ENCODE results near the gene XYLT1.

The XYLT1 gene

GRCh38 chr16:17351441-17352035 lies 119.2 kb downstream of the XYLT1 start:
- no peak for TF ChIP-seq TSHZ2 (CRISPR knock-in tag; IDR thresholded peaks at IDR 0.05)
- TF ChIP-seq ZNF70 (CRISPR knock-in tag; IDR thresholded peaks at IDR 0.05), result no peak
- no peak for TF ChIP-seq CSRNP3 (CRISPR knock-in tag; IDR thresholded peaks at IDR 0.05)
- no peak for TF ChIP-seq ZFP3 (CRISPR knock-in tag; IDR thresholded peaks at IDR 0.05)
- TF ChIP-seq TOX (CRISPR knock-in tag; IDR thresholded peaks at IDR 0.05; ENCODE audit: borderline replicate concordance), result no peak
- TF ChIP-seq ZC3H10 (CRISPR knock-in tag; IDR thresholded peaks at IDR 0.05), result no peak
- no peak for TF ChIP-seq ESRRG (CRISPR knock-in tag; IDR thresholded peaks at IDR 0.05)
- no peak for TF ChIP-seq TCF4 (CRISPR knock-in tag; IDR thresholded peaks at IDR 0.05; ENCODE audit: borderline replicate concordance)
- no peak for TF ChIP-seq ISL1 (CRISPR knock-in tag; IDR thresholded peaks at IDR 0.05)
- TF ChIP-seq CSDC2 (CRISPR knock-in tag; IDR thresholded peaks at IDR 0.05), result no peak
- no peak for TF ChIP-seq ZFP30 (CRISPR knock-in tag; IDR thresholded peaks at IDR 0.05)
- no peak for TF ChIP-seq ARNTL (CRISPR knock-in tag; IDR thresholded peaks at IDR 0.05; ENCODE audit: borderline replicate concordance, low read depth)
- no peak for TF ChIP-seq CREB5 (CRISPR knock-in tag; IDR thresholded peaks at IDR 0.05; ENCODE audit: low read depth)
- no peak for TF ChIP-seq RARB (CRISPR knock-in tag; IDR thresholded peaks at IDR 0.05)
- no peak for TF ChIP-seq GLIS3 (CRISPR knock-in tag; IDR thresholded peaks at IDR 0.05)
- no peak for TF ChIP-seq PPARA (CRISPR knock-in tag; IDR thresholded peaks at IDR 0.05; ENCODE audit: borderline replicate concordance)
- no peak for TF ChIP-seq SNAI2 (CRISPR knock-in tag; IDR thresholded peaks at IDR 0.05)
- TF ChIP-seq ZNF8 (CRISPR knock-in tag; IDR thresholded peaks at IDR 0.05), result no peak
- ATAC-seq, result no peak

- no peak for TF ChIP-seq GLIS3 (CRISPR knock-in tag; IDR thresholded peaks at IDR 0.05)
- no peak for TF ChIP-seq ZFP30 (CRISPR knock-in tag; IDR thresholded peaks at IDR 0.05)
- TF ChIP-seq RARB (CRISPR knock-in tag; IDR thresholded peaks at IDR 0.05), result no peak
- TF ChIP-seq TOX (CRISPR knock-in tag; IDR thresholded peaks at IDR 0.05; ENCODE audit: borderline replicate concordance), result no peak
- no peak for TF ChIP-seq SNAI2 (CRISPR knock-in tag; IDR thresholded peaks at IDR 0.05)
- no peak for TF ChIP-seq TCF4 (CRISPR knock-in tag; IDR thresholded peaks at IDR 0.05; ENCODE audit: borderline replicate concordance)
- TF ChIP-seq BACH2 (CRISPR knock-in tag; IDR thresholded peaks at IDR 0.05; ENCODE audit: borderline replicate concordance), result no peak
- no peak for TF ChIP-seq ESRRG (CRISPR knock-in tag; IDR thresholded peaks at IDR 0.05)
- no peak for TF ChIP-seq PATZ1 (CRISPR knock-in tag; IDR thresholded peaks at IDR 0.05; ENCODE audit: borderline replicate concordance)
- no peak for TF ChIP-seq ZNF565 (CRISPR knock-in tag; conservative IDR thresholded peaks at IDR 0.05; ENCODE audit: low read depth)
- no peak for TF ChIP-seq ZNF8 (CRISPR knock-in tag; IDR thresholded peaks at IDR 0.05)
- no peak for TF ChIP-seq OSR1 (CRISPR knock-in tag; IDR thresholded peaks at IDR 0.05)
- TF ChIP-seq CREB5 (CRISPR knock-in tag; IDR thresholded peaks at IDR 0.05; ENCODE audit: low read depth), result no peak
- no peak for TF ChIP-seq ZFP3 (CRISPR knock-in tag; IDR thresholded peaks at IDR 0.05)
- TF ChIP-seq ISL1 (CRISPR knock-in tag; IDR thresholded peaks at IDR 0.05), result no peak
- 0 out of 3 replicates have a peak, but pooled peaks have one; percentile 23 for ATAC-seq
Observed at GRCh38 chr16:17350207-17350606, 120.6 kb downstream of the XYLT1 start.
